Left lung (tissue), 10 donors: ENCODE data around the gene CDIP1. TPM values are rescaled to one million over a fixed set of nuclear protein-coding genes. Genes with fewer than 3 reads are reported as not detected.

Experiments used
- ATAC-seq: fragments of 200-7000 bp; cut with Tn5 transposase; one replicate; pipeline ENCODE4 v1.9.1; 2020; ENCODE audit warnings: moderate library complexity
- DNase-seq, 4 donors: peaks; one replicate each; pipeline ENCODE4 v3.0.0-alpha.2; 2013 to 2020
- H3K27ac ChIP-seq, 2 donors: fragments of 200-600 bp; sonication (generic) in 1 of 2; one replicate each; pipeline versions ENCODE4 v1.5.0 to v1.8.0; 2020 to 2021
- H3K27me3 ChIP-seq, 2 donors: fragments of 200-600 bp; sonication (generic) in 1 of 2; one replicate each; pipeline versions ENCODE4 v1.5.0 to v1.8.0; 2020 to 2021
- H3K36me3 ChIP-seq, 2 donors: fragments of 200-600 bp; sonication (generic) in 1 of 2; one replicate each; pipeline versions ENCODE4 v1.5.0 to v1.8.0; 2020 to 2021
- H3K4me1 ChIP-seq, 2 donors: fragments of 200-600 bp; one replicate each; pipeline ENCODE4 v1.8.0; 2021
- H3K4me3 ChIP-seq, 2 donors: fragments of 200-600 bp; sonication (generic) in 1 of 2; one replicate each; pipeline versions ENCODE4 v1.5.0 to v1.8.0; 2020 to 2021; ENCODE audit warnings: mild to moderate bottlenecking in 1 of 2
- H3K9me3 ChIP-seq, 2 donors: fragments of 200-600 bp; sonication (generic) in 1 of 2; one replicate each; pipeline versions ENCODE4 v1.5.0 to v1.8.0; 2020 to 2021
- CTCF ChIP-seq, 2 donors: fragments of 200-600 bp; sonication (generic) in 1 of 2; IDR thresholded peaks; one replicate each; pipeline versions ENCODE4 v1.5.0 to v1.8.0; 2021; ENCODE audit warnings: antibody characterized with exemption in 2 of 2
- intact Hi-C, 2 donors: fragments of 100-400 bp; cut with DNase I; formaldehyde crosslinking; loops; one replicate each; pipeline versions ENCODE4 v1.11.2 to v1.14.2; 2022
- polyA plus RNA-seq, 6 donors: library from polyadenylated mRNA; unstranded; fragments of 120-200 nt; gene quantifications; one replicate each; pipeline ENCODE4 v1.2.1, GENCODE V29; 2013; ENCODE audit not compliant: insufficient read length in 6 of 6
- total RNA-seq, 2 donors: library from RNA; stranded (reverse); fragmentation: NEBNext Ultra II Directional; extraction: Animal tissue kit (Norgen Biotek cat#: 25700); gene quantifications; one replicate each; pipeline ENCODE4 v1.2.1, GENCODE V29; 2021
- donor health status: DM: no; HTN: yes; CAD: no.
- donor health status: DM: no; HTN: no; CAD: no.

The CDIP1 gene
- total and polyA plus RNA-seq, 8 donors, result 18.1 to 27.0 (median 22.6) TPM

DNA sequence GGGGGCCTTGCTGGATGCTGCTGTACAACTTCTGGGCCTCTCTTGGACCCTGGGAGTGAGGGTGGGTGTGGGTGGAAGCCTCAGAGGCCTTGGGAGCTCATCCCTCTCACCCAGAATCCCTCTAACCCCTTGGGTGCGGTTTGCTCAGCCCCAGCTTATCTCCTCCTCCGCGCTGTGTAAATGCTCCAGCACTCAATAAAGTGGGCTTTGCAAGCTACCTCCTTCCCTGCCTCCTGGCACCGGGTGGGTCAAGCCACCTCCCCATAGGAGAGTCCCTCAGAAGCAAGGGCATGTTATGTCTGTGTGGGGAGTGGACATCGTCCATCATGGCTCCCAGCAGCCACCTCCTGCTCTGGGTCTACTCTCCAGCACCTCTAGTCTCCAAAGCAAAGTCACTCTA lies 28.4 kb downstream of the CDIP1 start:
- H3K27me3 ChIP-seq, result no peaks in the 10 kb centered on the region
- peaks cover 21 to 55% of the 10 kb centered on the region in 2 donors for H3K4me1 ChIP-seq
- ATAC-seq (no peak), DNase-seq (no peak)
- H3K27ac ChIP-seq, result no peak overlapping the region
- H3K36me3 ChIP-seq, result peaks cover 5 to 70% of the 10 kb centered on the region in 2 donors
- no peaks in the 10 kb centered on the region for H3K9me3 ChIP-seq
- TF ChIP-seq CTCF (IDR thresholded peaks at IDR 0.05), result no peak
- intact Hi-C loops, result loop anchor here in 1 of 2 donors (10.0 kb wide), 1 partner anchor 75 kb away; no protein-coding TSS in a partner anchor
- no peak overlapping the region for H3K4me3 ChIP-seq

- Histone ChIP-seq H3K27ac (no peak overlapping the region), H3K4me3 (no peak overlapping the region), H3K36me3 (peaks cover 5 to 70% of the 10 kb centered on the region in 2 donors), H3K4me1 (peaks cover 15 to 55% of the 10 kb centered on the region in 2 donors), H3K9me3 (no peaks in the 10 kb centered on the region), H3K27me3 (no peaks in the 10 kb centered on the region)
- DNase-seq, result no peak
- no peak for ATAC-seq
- intact Hi-C loops, result loop anchor here in 1 of 2 donors (5.0 kb wide), 1 partner anchor 38 kb away; no protein-coding TSS in a partner anchor
- no peak for TF ChIP-seq CTCF (IDR thresholded peaks at IDR 0.05)
These were observed 29.2 kb downstream of the CDIP1 start for GRCh38 chr16:4509420-4509819.

GRCh38 chr16:4508806-4509205 lies 29.8 kb downstream of the CDIP1 start:
- no peaks in the 10 kb centered on the region for H3K27me3 ChIP-seq
- no peaks in the 10 kb centered on the region for H3K9me3 ChIP-seq
- H3K4me1 ChIP-seq, result peaks cover 9 to 55% of the 10 kb centered on the region in 2 donors
- H3K4me3 ChIP-seq, result no peak overlapping the region
- TF ChIP-seq CTCF (IDR thresholded peaks at IDR 0.05), result no peak
- ATAC-seq (no peak), DNase-seq (no peak)
- intact Hi-C loops, result loop anchor here in 1 of 2 donors (5.0 kb wide), 1 partner anchor 38 kb away; no protein-coding TSS in a partner anchor
- no peak overlapping the region for H3K27ac ChIP-seq
- H3K36me3 ChIP-seq, result peaks cover 5 to 70% of the 10 kb centered on the region in 2 donors

- no peaks in the 10 kb centered on the region for H3K9me3 ChIP-seq
- H3K27me3 ChIP-seq, result no peaks in the 10 kb centered on the region
- peaks cover 2 to 47% of the 10 kb centered on the region in 2 donors for H3K4me1 ChIP-seq
- H3K36me3 ChIP-seq, result peaks cover 5 to 60% of the 10 kb centered on the region in 2 donors
- H3K27ac ChIP-seq, result no peak overlapping the region
- H3K4me3 ChIP-seq, result no peak overlapping the region
- DNase-seq (no peak), ATAC-seq (no peak)
- intact Hi-C loops, result loop anchor here in 1 of 2 donors (5.0 kb wide), 1 partner anchor 40 kb away; no protein-coding TSS in a partner anchor
- TF ChIP-seq CTCF (IDR thresholded peaks at IDR 0.05), result no peak
These were observed 30.8 kb downstream of the CDIP1 start for GRCh38 chr16:4507588-4508345.

DNA sequence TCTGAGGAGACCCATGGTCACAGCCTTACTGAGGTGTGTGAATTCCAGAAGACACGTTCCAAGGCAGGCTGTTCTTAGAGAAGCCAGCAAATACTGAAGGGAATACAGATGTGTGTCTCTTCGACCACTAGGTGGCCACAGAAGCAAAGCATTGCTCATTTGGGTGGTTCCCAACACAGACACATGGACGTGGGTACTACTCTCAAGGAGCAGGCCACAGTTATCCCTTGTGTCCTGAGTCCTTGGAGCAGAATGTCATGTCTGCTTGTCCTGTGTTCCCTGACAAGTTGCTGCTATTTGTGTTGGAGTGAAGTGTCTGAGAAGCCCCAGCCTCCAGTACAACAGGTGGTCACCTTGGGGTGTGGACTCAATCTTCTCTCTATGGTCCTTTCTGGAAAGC lies 32.1 kb downstream of the CDIP1 start:
- DNase-seq, result peak in 2 of 4 donors; percentile 53 to 79
- Histone ChIP-seq H3K4me3 (no peak overlapping the region), H3K27me3 (no peaks in the 10 kb centered on the region), H3K9me3 (no peaks in the 10 kb centered on the region), H3K36me3 (peaks cover 5 to 47% of the 10 kb centered on the region in 2 donors), H3K4me1 (peaks cover 3 to 53% of the 10 kb centered on the region in 2 donors), H3K27ac (peak overlapping the region in 1 of 2 donors; percentile 79)
- peak; percentile 77 to 82 for TF ChIP-seq CTCF (IDR thresholded peaks at IDR 0.05)
- peak; percentile 86 for ATAC-seq
- intact Hi-C loops, result loop anchor here in 1 of 2 donors (5.0 kb wide), 1 partner anchor 41 kb away; no protein-coding TSS in a partner anchor
